Stimulated activated CD8-positive, alpha-beta memory T cell treated with anti-CD3 and anti-CD28 coated beads, Interleukin-12 subunit alpha, Interleukin-12 subunit beta, amount 100 ng/mL, for 1 hour (primary cell): ENCODE measurements around the gene DNAI2.

Experiments
- DNase-seq: peaks from one replicate; pipeline ENCODE4 v3.0.0-alpha.2; 2020; ENCODE audit warnings: low read depth

The DNAI2 gene

GRCh38 chr17:74361230-74362068, 87.4 kb downstream of the DNAI2 start, which contains the start of gene BTBD17:
Gene BTBD17 (minus strand): TSS chr17:74361868. CDS start chr17:74361819, 49 bp downstream.
- DNase-seq = peak; percentile 9

GRCh38 chr17:74362069-74362405, 88.0 kb downstream of the DNAI2 start:
- DNase-seq = no peak

DNA sequence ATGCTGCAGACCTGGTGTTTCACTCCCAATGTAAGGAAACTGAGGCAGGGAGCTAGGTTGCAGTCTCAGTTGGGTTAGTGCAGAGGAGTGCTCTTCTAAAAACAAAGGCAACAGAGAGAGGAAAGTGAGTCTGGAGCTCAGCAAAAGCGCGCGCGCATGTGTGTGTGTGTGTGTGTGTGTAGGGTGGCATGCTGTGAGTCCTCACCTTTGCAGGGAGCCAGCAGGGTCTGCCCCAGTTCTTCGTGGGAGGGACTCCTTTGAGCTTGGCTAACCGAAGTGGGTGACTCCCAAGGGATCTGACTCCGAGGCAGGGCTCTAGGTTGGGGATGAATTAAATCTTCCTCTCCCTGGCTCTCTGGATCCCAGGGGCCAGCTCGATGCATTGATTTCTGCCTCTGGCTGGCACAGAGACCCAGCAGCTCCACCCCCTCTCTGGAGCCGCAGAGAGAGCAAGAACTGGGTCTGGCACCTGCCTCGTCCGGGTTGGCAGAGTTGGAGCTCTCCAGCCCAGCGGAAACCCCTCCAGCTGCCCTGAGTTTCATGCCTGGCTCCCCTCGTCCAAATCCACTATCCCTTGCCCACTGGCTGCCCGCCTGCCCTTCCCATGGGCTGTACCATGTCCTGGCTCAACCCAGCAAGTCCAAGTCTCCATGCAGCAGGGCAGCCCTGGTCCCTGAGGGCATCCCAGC, 88.9 kb downstream of the DNAI2 start:
- no peak for DNase-seq
